ENCODE data around the gene CACNB4. TPM values are rescaled to one million over a fixed set of nuclear protein-coding genes. Genes with fewer than 3 reads are reported as not detected.

Gene CACNB4
- polyA plus RNA-seq, 2 of the 4 experiments (the other 2 are of a cell fraction), result 0.25 to 0.53 TPM

DNA sequence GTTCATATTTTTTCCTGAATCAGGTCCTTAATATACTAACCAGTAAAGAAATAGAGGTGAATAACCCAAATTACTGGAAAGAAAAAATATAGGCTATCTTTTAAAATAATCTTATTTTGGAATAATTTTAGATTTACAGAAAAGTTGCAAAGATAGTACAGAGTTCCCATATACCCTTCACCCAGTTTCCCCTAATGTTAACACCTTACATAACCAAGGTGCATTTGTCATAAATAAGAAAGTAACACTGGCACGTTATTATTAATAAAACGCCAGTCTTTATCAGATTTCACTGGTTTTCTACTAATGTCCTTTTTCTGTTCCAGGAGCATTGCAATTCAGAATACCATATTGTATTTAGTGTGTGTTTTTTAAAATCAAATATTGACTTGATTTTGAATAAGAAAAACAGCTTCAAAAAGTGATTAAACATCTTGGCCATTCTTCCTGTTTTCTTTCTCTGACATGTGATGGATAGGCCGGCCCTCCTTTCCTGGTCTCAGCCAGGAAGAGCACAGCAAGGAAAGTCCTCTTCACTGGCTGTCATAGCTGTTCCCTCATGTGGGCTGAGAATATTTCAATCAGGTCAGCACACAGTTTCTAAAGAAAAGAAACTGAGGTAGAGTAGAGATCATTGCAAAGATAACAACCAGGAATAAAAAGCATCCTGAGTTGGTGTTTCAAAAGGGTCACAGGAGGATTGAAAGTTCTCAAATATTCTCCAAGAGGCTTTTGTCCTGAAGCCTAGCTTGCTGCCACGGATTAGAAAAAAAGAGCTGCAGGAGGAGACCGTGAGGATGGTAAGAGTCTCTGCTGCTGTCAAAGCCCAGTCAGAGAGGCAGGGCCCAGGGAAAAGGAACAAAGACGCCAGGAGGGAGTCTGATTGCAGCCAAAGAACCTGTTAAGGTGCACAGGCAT, 191.3 kb downstream of the CACNB4 start:
- ChIA-PET POLR2A (no interaction called here), CTCF (no interaction called here)
- FAIRE-seq (no peak), ATAC-seq (no peak), DNase-seq (ENCODE audit: low read depth in 1 of 2, low spot score in 1 of 2) (no peak)
- H3K4me2 ChIP-seq, result no peak overlapping the region
- no peak overlapping the region for H3K27ac ChIP-seq
- H3K4me3 ChIP-seq, result no peak overlapping the region
- H3K9me3 ChIP-seq, result peaks cover 4% of the 10 kb centered on the region; the same call in 1 of the 3 replicates
- H3K4me1 ChIP-seq, result no peaks in the 10 kb centered on the region
- no peak for TF ChIP-seq CHD4 (IDR thresholded peaks at IDR 0.05; ENCODE audit: borderline replicate concordance)
- TF ChIP-seq, protein P1, sequence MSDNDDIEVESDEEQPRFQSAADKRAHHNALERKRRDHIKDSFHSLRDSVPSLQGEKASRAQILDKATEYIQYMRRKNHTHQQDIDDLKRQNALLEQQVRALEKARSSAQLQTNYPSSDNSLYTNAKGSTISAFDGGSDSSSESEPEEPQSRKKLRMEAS (IDR thresholded peaks at IDR 0.05), result no peak
- TF ChIP-seq, protein P2, sequence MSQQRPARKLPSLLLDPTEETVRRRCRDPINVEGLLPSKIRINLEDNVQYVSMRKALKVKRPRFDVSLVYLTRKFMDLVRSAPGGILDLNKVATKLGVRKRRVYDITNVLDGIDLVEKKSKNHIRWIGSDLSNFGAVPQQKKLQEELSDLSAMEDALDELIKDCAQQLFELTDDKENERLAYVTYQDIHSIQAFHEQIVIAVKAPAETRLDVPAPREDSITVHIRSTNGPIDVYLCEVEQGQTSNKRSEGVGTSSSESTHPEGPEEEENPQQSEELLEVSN (IDR thresholded peaks at IDR 0.05; ENCODE audit: borderline replicate concordance, low read depth), result no peak
- TF ChIP-seq ZFP36 (IDR thresholded peaks at IDR 0.05; ENCODE audit: borderline replicate concordance, partially characterized antibody), result no peak
- TF ChIP-seq, protein P3, sequence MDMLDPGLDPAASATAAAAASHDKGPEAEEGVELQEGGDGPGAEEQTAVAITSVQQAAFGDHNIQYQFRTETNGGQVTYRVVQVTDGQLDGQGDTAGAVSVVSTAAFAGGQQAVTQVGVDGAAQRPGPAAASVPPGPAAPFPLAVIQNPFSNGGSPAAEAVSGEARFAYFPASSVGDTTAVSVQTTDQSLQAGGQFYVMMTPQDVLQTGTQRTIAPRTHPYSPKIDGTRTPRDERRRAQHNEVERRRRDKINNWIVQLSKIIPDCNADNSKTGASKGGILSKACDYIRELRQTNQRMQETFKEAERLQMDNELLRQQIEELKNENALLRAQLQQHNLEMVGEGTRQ (IDR thresholded peaks at IDR 0.05), result no peak
- no peak for TF ChIP-seq CEBPB (IDR thresholded peaks at IDR 0.05)
- no peak for TF ChIP-seq BHLHE40 (IDR thresholded peaks at IDR 0.05; ENCODE audit: low read depth, low read length)
- no peak for TF ChIP-seq RAD21 (conservative IDR thresholded peaks at IDR 0.05 in 1 of 2, IDR thresholded peaks at IDR 0.05 in 1 of 2)
- no peak for TF ChIP-seq MYC (IDR thresholded peaks at IDR 0.05; ENCODE audit: borderline replicate concordance, low read length)
- TF ChIP-seq, protein P4, sequence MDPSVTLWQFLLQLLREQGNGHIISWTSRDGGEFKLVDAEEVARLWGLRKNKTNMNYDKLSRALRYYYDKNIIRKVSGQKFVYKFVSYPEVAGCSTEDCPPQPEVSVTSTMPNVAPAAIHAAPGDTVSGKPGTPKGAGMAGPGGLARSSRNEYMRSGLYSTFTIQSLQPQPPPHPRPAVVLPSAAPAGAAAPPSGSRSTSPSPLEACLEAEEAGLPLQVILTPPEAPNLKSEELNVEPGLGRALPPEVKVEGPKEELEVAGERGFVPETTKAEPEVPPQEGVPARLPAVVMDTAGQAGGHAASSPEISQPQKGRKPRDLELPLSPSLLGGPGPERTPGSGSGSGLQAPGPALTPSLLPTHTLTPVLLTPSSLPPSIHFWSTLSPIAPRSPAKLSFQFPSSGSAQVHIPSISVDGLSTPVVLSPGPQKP (IDR thresholded peaks at IDR 0.05; ENCODE audit: low read depth, low read length), result no peak
- no peak for TF ChIP-seq FOSB (CRISPR knock-in tag; IDR thresholded peaks at IDR 0.05)
- TF ChIP-seq FOSL2 (IDR thresholded peaks at IDR 0.05), result no peak
- no peak for TF ChIP-seq FOSL2 (CRISPR knock-in tag; IDR thresholded peaks at IDR 0.05)
- TF ChIP-seq, protein P5, sequence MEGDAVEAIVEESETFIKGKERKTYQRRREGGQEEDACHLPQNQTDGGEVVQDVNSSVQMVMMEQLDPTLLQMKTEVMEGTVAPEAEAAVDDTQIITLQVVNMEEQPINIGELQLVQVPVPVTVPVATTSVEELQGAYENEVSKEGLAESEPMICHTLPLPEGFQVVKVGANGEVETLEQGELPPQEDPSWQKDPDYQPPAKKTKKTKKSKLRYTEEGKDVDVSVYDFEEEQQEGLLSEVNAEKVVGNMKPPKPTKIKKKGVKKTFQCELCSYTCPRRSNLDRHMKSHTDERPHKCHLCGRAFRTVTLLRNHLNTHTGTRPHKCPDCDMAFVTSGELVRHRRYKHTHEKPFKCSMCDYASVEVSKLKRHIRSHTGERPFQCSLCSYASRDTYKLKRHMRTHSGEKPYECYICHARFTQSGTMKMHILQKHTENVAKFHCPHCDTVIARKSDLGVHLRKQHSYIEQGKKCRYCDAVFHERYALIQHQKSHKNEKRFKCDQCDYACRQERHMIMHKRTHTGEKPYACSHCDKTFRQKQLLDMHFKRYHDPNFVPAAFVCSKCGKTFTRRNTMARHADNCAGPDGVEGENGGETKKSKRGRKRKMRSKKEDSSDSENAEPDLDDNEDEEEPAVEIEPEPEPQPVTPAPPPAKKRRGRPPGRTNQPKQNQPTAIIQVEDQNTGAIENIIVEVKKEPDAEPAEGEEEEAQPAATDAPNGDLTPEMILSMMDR (IDR thresholded peaks at IDR 0.05), result no peak
- TF ChIP-seq ZSCAN20 (CRISPR knock-in tag; IDR thresholded peaks at IDR 0.05), result no peak
- TF ChIP-seq, protein P6, sequence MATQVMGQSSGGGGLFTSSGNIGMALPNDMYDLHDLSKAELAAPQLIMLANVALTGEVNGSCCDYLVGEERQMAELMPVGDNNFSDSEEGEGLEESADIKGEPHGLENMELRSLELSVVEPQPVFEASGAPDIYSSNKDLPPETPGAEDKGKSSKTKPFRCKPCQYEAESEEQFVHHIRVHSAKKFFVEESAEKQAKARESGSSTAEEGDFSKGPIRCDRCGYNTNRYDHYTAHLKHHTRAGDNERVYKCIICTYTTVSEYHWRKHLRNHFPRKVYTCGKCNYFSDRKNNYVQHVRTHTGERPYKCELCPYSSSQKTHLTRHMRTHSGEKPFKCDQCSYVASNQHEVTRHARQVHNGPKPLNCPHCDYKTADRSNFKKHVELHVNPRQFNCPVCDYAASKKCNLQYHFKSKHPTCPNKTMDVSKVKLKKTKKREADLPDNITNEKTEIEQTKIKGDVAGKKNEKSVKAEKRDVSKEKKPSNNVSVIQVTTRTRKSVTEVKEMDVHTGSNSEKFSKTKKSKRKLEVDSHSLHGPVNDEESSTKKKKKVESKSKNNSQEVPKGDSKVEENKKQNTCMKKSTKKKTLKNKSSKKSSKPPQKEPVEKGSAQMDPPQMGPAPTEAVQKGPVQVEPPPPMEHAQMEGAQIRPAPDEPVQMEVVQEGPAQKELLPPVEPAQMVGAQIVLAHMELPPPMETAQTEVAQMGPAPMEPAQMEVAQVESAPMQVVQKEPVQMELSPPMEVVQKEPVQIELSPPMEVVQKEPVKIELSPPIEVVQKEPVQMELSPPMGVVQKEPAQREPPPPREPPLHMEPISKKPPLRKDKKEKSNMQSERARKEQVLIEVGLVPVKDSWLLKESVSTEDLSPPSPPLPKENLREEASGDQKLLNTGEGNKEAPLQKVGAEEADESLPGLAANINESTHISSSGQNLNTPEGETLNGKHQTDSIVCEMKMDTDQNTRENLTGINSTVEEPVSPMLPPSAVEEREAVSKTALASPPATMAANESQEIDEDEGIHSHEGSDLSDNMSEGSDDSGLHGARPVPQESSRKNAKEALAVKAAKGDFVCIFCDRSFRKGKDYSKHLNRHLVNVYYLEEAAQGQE (IDR thresholded peaks at IDR 0.05), result no peak
- no peak for TF ChIP-seq TFCP2L1 (CRISPR knock-in tag; IDR thresholded peaks at IDR 0.05)
- WGBS (ENCODE audit: missing lambda C conversion rate), result 50% methylated on average over 6 of the region's 6 CpGs
